ENCODE results near the gene NPLOC4.
"Not testable (repeated sequence)": the region's sequence is repeated elsewhere in the genome, so short reads cannot be mapped to it uniquely, and the experiment has no call there.

The NPLOC4 gene

GRCh38 chr17:81532490-81533287, 104.2 kb downstream of the NPLOC4 start:
- peaks cover 0 to 30% (median 14%) of the 10 kb centered on the region in 4 donors for H3K4me1 ChIP-seq
- DNase-seq = no peak
- H3K4me3 ChIP-seq = no peak overlapping the region
- no peak overlapping the region for H3K27ac ChIP-seq
- peaks cover 0 to under 1% (median 0%) of the 10 kb centered on the region in 3 donors for H3K36me3 ChIP-seq
- H3K27me3 ChIP-seq = peaks cover 0 to 14% of the 10 kb centered on the region in 2 donors
- H3K9me3 ChIP-seq = no peaks in the 10 kb centered on the region
- no peak for TF ChIP-seq CTCF (IDR thresholded peaks at IDR 0.05)
- intact Hi-C loops (cut with DNase I; ENCODE audit: low total_unique reads) = no loop called here

DNA sequence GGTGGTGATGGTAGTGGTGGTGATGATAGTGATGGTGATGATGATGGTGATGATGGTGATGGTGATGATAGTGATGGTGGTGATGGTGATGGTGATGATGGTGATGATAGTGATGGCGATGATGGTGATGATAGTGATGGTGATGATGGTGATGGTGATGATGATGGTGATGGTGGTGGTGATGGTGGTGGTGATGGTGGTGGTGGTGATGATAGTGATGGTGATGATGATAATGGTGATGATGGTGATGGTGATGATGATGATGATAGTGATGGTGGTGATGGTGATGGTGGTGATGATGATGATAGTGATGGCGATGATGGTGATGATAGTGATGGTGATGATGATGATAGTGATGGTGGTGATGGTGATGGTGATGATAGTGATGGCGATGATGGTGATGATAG, 104.9 kb downstream of the NPLOC4 start:
- H3K4me3 ChIP-seq; intact Hi-C loops (cut with DNase I; ENCODE audit: low total_unique reads); DNase-seq; H3K36me3 ChIP-seq; H3K27me3 ChIP-seq; H3K9me3 ChIP-seq; H3K27ac ChIP-seq: not testable (repeated sequence)
- H3K4me1 ChIP-seq = peaks cover 0 to 30% (median 15%) of the 10 kb centered on the region in 4 donors

DNA sequence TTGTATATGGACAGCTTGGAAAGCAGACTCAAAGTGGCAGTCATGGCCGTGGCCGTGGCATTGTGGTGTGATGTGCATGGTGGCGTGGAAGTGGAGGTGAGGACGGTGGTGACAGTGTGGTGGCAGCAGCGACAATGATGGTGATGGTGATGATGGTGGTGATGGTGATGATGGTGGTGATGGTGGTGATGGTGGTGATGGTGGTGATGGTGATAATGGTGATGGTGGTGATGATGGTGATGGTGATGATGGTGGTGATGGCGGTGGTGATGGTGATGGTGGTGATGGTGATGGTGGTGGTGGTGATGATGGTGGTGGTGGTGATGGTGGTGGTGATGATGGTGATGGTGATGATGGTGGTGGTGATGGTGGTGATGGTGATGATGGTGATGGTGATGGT, 105.9 kb downstream of the NPLOC4 start:
- DNase-seq; intact Hi-C loops (cut with DNase I; ENCODE audit: low total_unique reads); H3K9me3 ChIP-seq; H3K27ac ChIP-seq; H3K27me3 ChIP-seq; H3K36me3 ChIP-seq; H3K4me3 ChIP-seq: not testable (repeated sequence)
- peaks cover 0 to 24% (median 11%) of the 10 kb centered on the region in 4 donors for H3K4me1 ChIP-seq

DNA sequence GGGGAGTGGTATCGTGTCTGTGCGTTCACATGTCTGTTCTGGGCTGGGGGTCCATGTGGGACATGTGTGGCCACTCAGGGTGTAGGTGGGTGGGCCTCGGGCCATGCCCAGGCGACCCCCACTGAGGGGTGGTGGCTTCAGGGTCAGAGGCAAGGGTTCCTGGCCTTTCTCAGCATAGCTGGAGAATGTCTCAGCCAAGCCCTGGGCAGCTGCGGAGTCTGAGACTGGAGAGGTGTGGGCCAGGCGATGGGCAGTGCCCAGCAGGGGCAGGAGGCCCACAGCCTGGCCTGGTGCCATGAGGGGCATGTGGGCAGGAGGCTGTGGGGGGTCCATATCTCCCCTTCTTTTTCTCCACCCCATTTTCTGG, 107.5 kb downstream of the NPLOC4 start:
- intact Hi-C loops (cut with DNase I; ENCODE audit: low total_unique reads) = no loop called here
- peaks cover 0 to 10% of the 10 kb centered on the region in 2 donors for H3K27me3 ChIP-seq
- no peaks in the 10 kb centered on the region for H3K9me3 ChIP-seq
- peaks cover 0 to 23% (median 11%) of the 10 kb centered on the region in 4 donors for H3K4me1 ChIP-seq
- no peak for TF ChIP-seq CTCF (IDR thresholded peaks at IDR 0.05)
- no peak overlapping the region for H3K27ac ChIP-seq
- no peak for DNase-seq
- no peaks in the 10 kb centered on the region for H3K36me3 ChIP-seq
- H3K4me3 ChIP-seq = no peak overlapping the region

DNA sequence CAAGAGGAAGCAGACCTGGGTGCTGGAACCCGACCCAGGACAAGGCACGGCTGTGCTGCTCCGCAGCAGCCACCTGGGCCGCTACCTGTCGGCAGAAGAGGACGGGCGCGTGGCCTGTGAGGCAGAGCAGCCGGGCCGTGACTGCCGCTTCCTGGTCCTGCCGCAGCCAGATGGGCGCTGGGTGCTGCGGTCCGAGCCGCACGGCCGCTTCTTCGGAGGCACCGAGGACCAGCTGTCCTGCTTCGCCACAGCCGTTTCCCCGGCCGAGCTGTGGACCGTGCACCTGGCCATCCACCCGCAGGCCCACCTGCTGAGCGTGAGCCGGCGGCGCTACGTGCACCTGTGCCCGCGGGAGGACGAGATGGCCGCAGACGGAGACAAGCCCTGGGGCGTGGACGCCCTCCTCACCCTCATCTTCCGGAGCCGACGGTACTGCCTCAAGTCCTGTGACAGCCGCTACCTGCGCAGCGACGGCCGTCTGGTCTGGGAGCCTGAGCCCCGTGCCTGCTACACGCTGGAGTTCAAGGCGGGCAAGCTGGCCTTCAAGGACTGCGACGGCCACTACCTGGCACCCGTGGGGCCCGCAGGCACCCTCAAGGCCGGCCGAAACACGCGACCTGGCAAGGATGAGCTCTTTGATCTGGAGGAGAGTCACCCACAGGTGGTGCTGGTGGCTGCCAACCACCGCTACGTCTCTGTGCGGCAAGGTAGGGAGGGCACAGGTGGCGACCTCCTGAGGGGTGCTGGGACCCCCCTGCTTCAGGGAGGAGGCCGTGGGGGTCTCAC, 108.1 kb downstream of the NPLOC4 start:
- intact Hi-C loops (cut with DNase I; ENCODE audit: low total_unique reads) = no loop called here
- Histone ChIP-seq H3K36me3 (no peaks in the 10 kb centered on the region), H3K4me1 (peaks cover 0 to 19% (median 12%) of the 10 kb centered on the region in 4 donors), H3K4me3 (no peak overlapping the region), H3K9me3 (no peaks in the 10 kb centered on the region), H3K27ac (no peak overlapping the region), H3K27me3 (peaks cover 0 to 15% of the 10 kb centered on the region in 2 donors)
- DNase-seq = no peak
- no peak for TF ChIP-seq CTCF (IDR thresholded peaks at IDR 0.05)

- intact Hi-C loops (cut with DNase I; ENCODE audit: low total_unique reads) = no loop called here
- DNase-seq = no peak
- Histone ChIP-seq H3K27me3 (peaks cover 0 to 20% of the 10 kb centered on the region in 2 donors), H3K9me3 (no peaks in the 10 kb centered on the region), H3K36me3 (no peaks in the 10 kb centered on the region), H3K27ac (no peak overlapping the region), H3K4me1 (peaks cover 0 to 24% (median 17%) of the 10 kb centered on the region in 4 donors), H3K4me3 (no peak overlapping the region)
- no peak for TF ChIP-seq CTCF (IDR thresholded peaks at IDR 0.05)
These were observed 108.6 kb downstream of the NPLOC4 start for GRCh38 chr17:81528384-81528650.

All from tibial artery (tissue), 4 donors.